IMR-90 (cell line): ENCODE results near the gene ALDOA. TPM values are rescaled to one million over a fixed set of nuclear protein-coding genes. Genes with fewer than 3 reads are reported as not detected.
A peak's percentile ranks its signal among the peaks of the same experiment; 100 is the strongest.

Experiments used
- ATAC-seq: fragments of 200-7000 bp; cut with Tn5 transposase; 2 replicates; pipeline ENCODE4 v1.9.1; 2020; ENCODE audit warnings: low read depth, mild to moderate bottlenecking, moderate library complexity
- BruUV-seq: library from RNA; stranded (reverse); fragments of 400-500 nt; replicated peaks from 2 replicates; lab custom pipeline; 2021; lab: Mats Ljungman, UMichigan
- CTCF ChIA-PET: fragments of 300-600 bp; formaldehyde crosslinking; extraction: SDS; loops from one replicate; lab custom pipeline; 2021; ENCODE audit warnings: antibody characterized with exemption; lab: Yijun Ruan, JAX
- POLR2A ChIA-PET: fragments of 300-600 bp; sonication (Branson Sonifier 250); formaldehyde crosslinking; loops from one replicate; lab custom pipeline; 2022; ENCODE audit warnings: antibody characterized with exemption; ENCODE audit not compliant: unreplicated experiment; lab: Charles Lee
- DNase-seq: peaks from one replicate; pipeline ENCODE4 v3.0.0; 2013
- H2AFZ ChIP-seq: replicated peaks from 2 replicates; pipeline ENCODE3; 2013; ENCODE audit warnings: low read length, mild to moderate bottlenecking; ENCODE audit not compliant: poor library complexity
- H2AK5ac ChIP-seq: 2 replicates; pipeline ENCODE4 v1.6.1; 2013; ENCODE audit warnings: low read depth, low read length, inconsistent platforms
- H2AK9ac ChIP-seq: replicated peaks from 2 replicates; pipeline ENCODE3; 2013; ENCODE audit warnings: mild to moderate bottlenecking, low read depth, low read length, moderate library complexity; ENCODE audit not compliant: poor library complexity
- H2BK120ac ChIP-seq: 2 replicates; pipeline ENCODE4 v1.6.1; 2013; ENCODE audit warnings: low read depth, low read length, inconsistent platforms
- H2BK15ac ChIP-seq: 3 replicates; pipeline ENCODE4 v1.6.1; 2013; ENCODE audit warnings: low read depth, low read length, inconsistent platforms
- H2BK20ac ChIP-seq: 2 replicates; pipeline ENCODE4 v1.6.1; 2013; ENCODE audit warnings: low read depth, mild to moderate bottlenecking, inconsistent platforms, low read length, moderate library complexity
- H2BK5ac ChIP-seq: 2 replicates; pipeline ENCODE4 v1.6.1; 2013; ENCODE audit warnings: mild to moderate bottlenecking, low read depth, low read length, inconsistent platforms; ENCODE audit not compliant: poor library complexity, severe bottlenecking
- H3K14ac ChIP-seq: replicated peaks from 2 replicates; pipeline ENCODE4 v1.6.1; 2013; ENCODE audit warnings: low read depth, low read length, inconsistent platforms
- H3K18ac ChIP-seq: 2 replicates; pipeline ENCODE4 v1.6.1; 2013; ENCODE audit warnings: low read depth, low read length, control low read depth
- H3K23ac ChIP-seq: 2 replicates; pipeline ENCODE4 v1.6.1; 2013; ENCODE audit warnings: low read depth, low read length, inconsistent platforms
- H3K27ac ChIP-seq: 2 replicates; pipeline ENCODE4 v1.5.1; 2013; ENCODE audit warnings: mild to moderate bottlenecking, control low read depth, low read length; ENCODE audit not compliant: insufficient read depth
- H3K27me3 ChIP-seq: 2 replicates; pipeline ENCODE4 v1.6.1; 2013; ENCODE audit warnings: low read length; ENCODE audit not compliant: control insufficient read depth, insufficient read depth
- H3K36me3 ChIP-seq: 2 replicates; pipeline ENCODE4 v1.6.1; 2013; ENCODE audit warnings: low read length, mixed read lengths; ENCODE audit not compliant: control insufficient read depth, insufficient read depth
- H3K4ac ChIP-seq: 2 replicates; pipeline ENCODE4 v1.6.1; 2013; ENCODE audit warnings: low read depth, low read length, inconsistent platforms
- H3K4me1 ChIP-seq: 2 replicates; pipeline ENCODE4 v1.6.1; 2013; ENCODE audit warnings: low read length, mixed read lengths; ENCODE audit not compliant: control insufficient read depth, insufficient read depth
- H3K4me2 ChIP-seq: 2 replicates; pipeline ENCODE4 v1.6.1; 2013; ENCODE audit warnings: low read depth, mild to moderate bottlenecking, control low read depth, low read length, moderate library complexity
- H3K4me3 ChIP-seq: 2 replicates; pipeline ENCODE4 v1.5.1; 2013; ENCODE audit warnings: low read depth, mild to moderate bottlenecking, control low read depth, low read length, moderate library complexity; ENCODE audit not compliant: insufficient read depth
- H3K56ac ChIP-seq: 2 replicates; pipeline ENCODE4 v1.6.1; 2013; ENCODE audit warnings: low read length, inconsistent platforms; ENCODE audit not compliant: insufficient read depth; ENCODE audit errors: extremely low read depth
- H3K79me1 ChIP-seq, 2 experiments: 2 replicates each; pipeline ENCODE4 v1.6.1; 2013; ENCODE audit warnings: low read length in 2 of 2, inconsistent platforms in 1 of 2, low read depth in 1 of 2
- H3K9ac ChIP-seq: 2 replicates; pipeline ENCODE4 v1.6.1; 2013; ENCODE audit warnings: low read depth, low read length, control low read depth
- H3K9me1 ChIP-seq: 2 replicates; pipeline ENCODE4 v1.6.1; 2013; ENCODE audit warnings: low read length, inconsistent platforms; ENCODE audit not compliant: insufficient read depth
- H3K9me3 ChIP-seq: 2 replicates; pipeline ENCODE4 v1.6.1; 2013; ENCODE audit warnings: low read length; ENCODE audit not compliant: control insufficient read depth, insufficient read depth
- H4K20me1 ChIP-seq: 2 replicates; pipeline ENCODE4 v1.6.1; 2013; ENCODE audit warnings: low read length, inconsistent platforms; ENCODE audit not compliant: insufficient read depth
- H4K5ac ChIP-seq: 2 replicates; pipeline ENCODE4 v1.6.1; 2013; ENCODE audit warnings: mild to moderate bottlenecking, low read depth, low read length, control low read depth
- H4K8ac ChIP-seq, 2 experiments: 2 replicates each; pipeline ENCODE4 v1.6.1; 2013; ENCODE audit warnings: low read depth in 2 of 2, low read length in 2 of 2, control low read depth in 1 of 2, inconsistent platforms in 1 of 2
- H4K91ac ChIP-seq: 2 replicates; pipeline ENCODE4 v1.6.1; 2013; ENCODE audit warnings: low read depth, low read length, inconsistent platforms; ENCODE audit not compliant: insufficient read depth
- CHD1 ChIP-seq: IDR thresholded peaks from 2 replicates; pipeline ENCODE4 v1.6.1; 2012; ENCODE audit warnings: low read depth, low read length, improper control_type of control experiment
- NFE2L2 ChIP-seq: fragments of 150-350 bp; IDR thresholded peaks from 2 replicates; pipeline ENCODE4 v1.6.1; 2016; ENCODE audit warnings: low read depth, mild to moderate bottlenecking, low read length
- WGBS, 2 experiments: methylation state at CpG; one replicate each; pipeline versions ENCODE4 v1.1.5 to v1.1.7; 2013; ENCODE audit warnings: missing lambda C conversion rate in 2 of 2; ENCODE audit not compliant: insufficient read length in 1 of 2; ENCODE audit errors: extremely low coverage in 2 of 2; 5-methylcytosine and 5-hydroxymethylcytosine counted together
- dilution Hi-C: fragments of 300-500 bp; cut with HindIII; formaldehyde crosslinking; loops from one replicate; pipeline ENCODE4 v1.14.3; 2018; ENCODE audit warnings: low sequenced_read_pairs; ENCODE audit not compliant: unreplicated experiment
- in situ Hi-C: fragments of 300-500 bp; cut with MboI; formaldehyde crosslinking; loops from 3 replicates; pipeline ENCODE4 v1.14.3; 2019; ENCODE audit warnings: low sequenced_read_pairs, inconsistent platforms, mixed read lengths
- intact Hi-C: fragments of 100-400 bp; cut with micrococcal nuclease; formaldehyde crosslinking; loops from 2 replicates; pipeline ENCODE4 v1.10.0; 2022
- polyA plus RNA-seq, 3 experiments: library from polyadenylated mRNA; depleted of rRNA; stranded (reverse); fragments of >200 nt; gene quantifications; 2 replicates each; pipeline ENCODE4 v1.2.3, GENCODE V29; 2012; ENCODE audit warnings: low replicate concordance in 1 of 3
- total RNA-seq: library from RNA; depleted of rRNA; stranded (reverse); fragments of >200 nt; gene quantifications from 2 replicates; pipeline ENCODE4 v1.2.3, GENCODE V29; 2012; rRNA removed

The ALDOA gene
- total and polyA plus RNA-seq, 2 of the 4 experiments (the other 2 are of a cell fraction): 1,697 to 1,990 TPM

DNA sequence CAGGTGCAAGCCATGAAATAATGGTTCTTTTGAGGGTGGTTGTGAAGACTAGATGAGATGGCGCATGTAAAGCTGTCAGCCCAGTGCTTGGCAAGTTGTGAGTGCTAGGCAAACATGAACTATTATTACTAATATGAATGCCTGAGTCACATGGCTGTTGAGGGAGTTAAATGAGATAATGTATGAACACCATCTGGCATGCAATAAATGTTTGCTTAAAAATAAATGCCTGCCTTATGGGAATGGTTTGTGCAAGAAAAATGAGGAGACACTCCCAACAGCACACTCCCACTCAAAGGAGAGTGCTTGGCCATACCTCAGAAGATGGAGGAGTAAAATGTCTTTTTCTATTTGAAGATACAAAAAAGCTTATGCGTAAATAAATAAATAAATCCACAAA, 53.9 kb downstream of the ALDOA start:
- CTCF ChIA-PET: no interaction called here
- intact Hi-C loops (no loop called here), dilution Hi-C loops (no loop called here), in situ Hi-C loops (no loop called here)
- H2BK20ac ChIP-seq: no peak overlapping the region
- no peak overlapping the region for H3K4me2 ChIP-seq
- H3K4ac ChIP-seq: no peak overlapping the region
- H3K18ac ChIP-seq: no peak overlapping the region
- no peaks in the 10 kb centered on the region for H4K20me1 ChIP-seq
- peaks cover 39% of the 10 kb centered on the region for H3K36me3 ChIP-seq
- peak; percentile 13 for DNase-seq
- H3K4me1 ChIP-seq: peaks cover 11% of the 10 kb centered on the region
- no peak overlapping the region for H4K8ac ChIP-seq
- H2AK9ac ChIP-seq: no peak overlapping the region
- no peak overlapping the region for H2BK5ac ChIP-seq
- no peaks in the 10 kb centered on the region for H3K27me3 ChIP-seq
- no peak overlapping the region for H3K9ac ChIP-seq
- BruUV-seq: no TSS peak
- H3K79me1 ChIP-seq: peaks cover 0 to 18% of the 10 kb centered on the region in 2 experiments; a peak in 2 of 4 replicates
- no peak overlapping the region for H3K27ac ChIP-seq
- H3K23ac ChIP-seq: no peak overlapping the region
- no peak for ATAC-seq
- TF ChIP-seq NFE2L2 (no peak), CHD1 (no peak)
- H3K14ac ChIP-seq: no peak overlapping the region
- POLR2A ChIA-PET: no interaction called here
- H3K9me3 ChIP-seq: no peaks in the 10 kb centered on the region
- no peak overlapping the region for H2BK15ac ChIP-seq
- no peak overlapping the region for H3K56ac ChIP-seq
- H2BK120ac ChIP-seq: no peak overlapping the region
- no peak overlapping the region for H4K5ac ChIP-seq
- H4K91ac ChIP-seq: no peak overlapping the region
- peaks cover 5% of the 10 kb centered on the region; the same call in 1 of the 2 replicates for H3K9me1 ChIP-seq
- no peak overlapping the region for H3K4me3 ChIP-seq
- no peak overlapping the region for H2AFZ ChIP-seq
- no peak overlapping the region for H2AK5ac ChIP-seq
- no CpG with 5 or more reads among the region's 2 CpGs for WGBS, 2 experiments

Other genes with a start within 250 kb of the ALDOA start
- gene PAGR1, start 249.6 kb upstream of the ALDOA start, total RNA-seq: 10.6 and 15.3 TPM in 2 replicates
- 22.1 and 26.4 TPM in 2 replicates for gene PAGR1, start 249.6 kb upstream of the ALDOA start, polyA plus RNA-seq (2012; rRNA removed)
- gene MVP, start 245.3 kb upstream of the ALDOA start, total RNA-seq: 221 and 319 TPM in 2 replicates
- gene MVP, start 245.3 kb upstream of the ALDOA start, polyA plus RNA-seq (2012; rRNA removed): 204 and 231 TPM in 2 replicates
- 47.1 and 48.3 TPM in 2 replicates for gene CDIPT, start 202.5 kb upstream of the ALDOA start, total RNA-seq
- gene CDIPT, start 202.5 kb upstream of the ALDOA start, polyA plus RNA-seq (2012; rRNA removed): 100 and 111 TPM in 2 replicates
- gene SEZ6L2, start 166.2 kb upstream of the ALDOA start, total RNA-seq: 0.72 and 0.83 TPM in 2 replicates
- gene SEZ6L2, start 166.2 kb upstream of the ALDOA start, polyA plus RNA-seq (2012; rRNA removed): 10.0 and 10.5 TPM in 2 replicates
- gene ASPHD1, start 165.3 kb upstream of the ALDOA start, total RNA-seq: 4.1 and 4.2 TPM in 2 replicates
- gene ASPHD1, start 165.3 kb upstream of the ALDOA start, polyA plus RNA-seq (2012; rRNA removed): 14.5 and 15.7 TPM in 2 replicates
- gene KCTD13, start 139.5 kb upstream of the ALDOA start, total RNA-seq: 3.1 and 4.1 TPM in 2 replicates
- 20.7 and 22.2 TPM in 2 replicates for gene KCTD13, start 139.5 kb upstream of the ALDOA start, polyA plus RNA-seq (2012; rRNA removed)
- 44.2 and 47.0 TPM in 2 replicates for gene TMEM219, start 103.7 kb upstream of the ALDOA start, total RNA-seq
- 94.3 and 95.3 TPM in 2 replicates for gene TMEM219, start 103.7 kb upstream of the ALDOA start, polyA plus RNA-seq (2012; rRNA removed)
- 31.7 and 32.8 TPM in 2 replicates for gene TAOK2, start 91.9 kb upstream of the ALDOA start, total RNA-seq
- gene TAOK2, start 91.9 kb upstream of the ALDOA start, polyA plus RNA-seq (2012; rRNA removed): 23.0 and 26.4 TPM in 2 replicates
- 5.0 and 5.8 TPM in 2 replicates for gene HIRIP3, start 70.1 kb upstream of the ALDOA start, total RNA-seq
- 10.5 and 13.7 TPM in 2 replicates for gene HIRIP3, start 70.1 kb upstream of the ALDOA start, polyA plus RNA-seq (2012; rRNA removed)
- 42.1 and 42.8 TPM in 2 replicates for gene INO80E, start 69.5 kb upstream of the ALDOA start, total RNA-seq
- gene INO80E, start 69.5 kb upstream of the ALDOA start, polyA plus RNA-seq (2012; rRNA removed): 40.9 and 46.5 TPM in 2 replicates
- under 0.01 TPM in 1 of 2 replicates, not detected in the other for gene DOC2A, start 54.7 kb upstream of the ALDOA start, total RNA-seq
- gene DOC2A, start 54.7 kb upstream of the ALDOA start, polyA plus RNA-seq (2012; rRNA removed): 0.48 and 0.50 TPM in 2 replicates
- not detected in 2 replicates for gene C16orf92, start 42.6 kb upstream of the ALDOA start, total RNA-seq
- not detected in 2 replicates for gene C16orf92, start 42.6 kb upstream of the ALDOA start, polyA plus RNA-seq (2012; rRNA removed)
- gene TLCD3B, start 34.5 kb upstream of the ALDOA start, total RNA-seq: not detected in 2 replicates
- gene TLCD3B, start 34.5 kb upstream of the ALDOA start, polyA plus RNA-seq (2012; rRNA removed): 0.14 and 0.19 TPM in 2 replicates
- 209 and 222 TPM in 2 replicates for gene PPP4C, start 10.2 kb downstream of the ALDOA start, total RNA-seq
- gene PPP4C, start 10.2 kb downstream of the ALDOA start, polyA plus RNA-seq (2012; rRNA removed): 200 and 202 TPM in 2 replicates
- gene TBX6, start 26.2 kb downstream of the ALDOA start, total RNA-seq: not detected in 2 replicates
- 0.06 and 0.10 TPM in 2 replicates for gene TBX6, start 26.2 kb downstream of the ALDOA start, polyA plus RNA-seq (2012; rRNA removed)
- 1.1 and 3.1 TPM in 2 replicates for gene YPEL3, start 30.5 kb downstream of the ALDOA start, total RNA-seq
- 25.6 and 33.3 TPM in 2 replicates for gene YPEL3, start 30.5 kb downstream of the ALDOA start, polyA plus RNA-seq (2012; rRNA removed)
- under 0.01 and 0.28 TPM in 2 replicates for gene GDPD3, start 47.8 kb downstream of the ALDOA start, total RNA-seq
- gene GDPD3, start 47.8 kb downstream of the ALDOA start, polyA plus RNA-seq (2012; rRNA removed): 2.8 and 19.5 TPM in 2 replicates
- 22.5 and 30.8 TPM in 2 replicates for gene MAPK3, start 57.5 kb downstream of the ALDOA start, total RNA-seq
- 137 and 150 TPM in 2 replicates for gene MAPK3, start 57.5 kb downstream of the ALDOA start, polyA plus RNA-seq (2012; rRNA removed)
- gene CORO1A, start 117.8 kb downstream of the ALDOA start, total RNA-seq: 6.4 and 7.2 TPM in 2 replicates
- gene CORO1A, start 117.8 kb downstream of the ALDOA start, polyA plus RNA-seq (2012; rRNA removed): 13.2 and 16.7 TPM in 2 replicates
- 301 and 407 TPM in 2 replicates for gene BOLA2B, start 127.9 kb downstream of the ALDOA start, total RNA-seq
- gene BOLA2B, start 127.9 kb downstream of the ALDOA start, polyA plus RNA-seq (2012; rRNA removed): 90.1 and 121 TPM in 2 replicates
- 8.4 and 11.4 TPM in 2 replicates for gene SLX1A, start 128.1 kb downstream of the ALDOA start, total RNA-seq
- 35.1 and 44.4 TPM in 2 replicates for gene SLX1A, start 128.1 kb downstream of the ALDOA start, polyA plus RNA-seq (2012; rRNA removed)
- 0.18 and 1.1 TPM in 2 replicates for gene SULT1A3, start 133.5 kb downstream of the ALDOA start, total RNA-seq
- 12.8 and 17.2 TPM in 2 replicates for gene SULT1A3, start 133.5 kb downstream of the ALDOA start, polyA plus RNA-seq (2012; rRNA removed)
- 0.28 and 0.54 TPM in 2 replicates for gene NPIPB13, start 182.7 kb downstream of the ALDOA start, total RNA-seq
- 4.4 and 4.5 TPM in 2 replicates for gene NPIPB13, start 182.7 kb downstream of the ALDOA start, polyA plus RNA-seq (2012; rRNA removed)